ENCODE measurements around the gene NISCH.
A peak's percentile ranks its signal among the peaks of the same experiment; 100 is the strongest.

The NISCH gene

GRCh38 chr3:52455283-52456168, at the start of gene NISCH:
NISCH (plus strand) TSS chr3:52455604; CDS start chr3:52455642, 38 bp downstream.
- DNase-seq (ENCODE audit: low read depth) = peak; percentile 97

GRCh38 chr3:52406231-52406661, 49.2 kb upstream of the NISCH start:
- no peak for DNase-seq (ENCODE audit: low read depth)

GRCh38 chr3:52406791-52407510, 48.5 kb upstream of the NISCH start:
- no peak for DNase-seq (ENCODE audit: low read depth)

GRCh38 chr3:52407779-52408178, 47.6 kb upstream of the NISCH start:
- no peak for DNase-seq (ENCODE audit: low read depth)

GRCh38 chr3:52408466-52408865, 46.9 kb upstream of the NISCH start:
- no peak for DNase-seq (ENCODE audit: low read depth)

DNA sequence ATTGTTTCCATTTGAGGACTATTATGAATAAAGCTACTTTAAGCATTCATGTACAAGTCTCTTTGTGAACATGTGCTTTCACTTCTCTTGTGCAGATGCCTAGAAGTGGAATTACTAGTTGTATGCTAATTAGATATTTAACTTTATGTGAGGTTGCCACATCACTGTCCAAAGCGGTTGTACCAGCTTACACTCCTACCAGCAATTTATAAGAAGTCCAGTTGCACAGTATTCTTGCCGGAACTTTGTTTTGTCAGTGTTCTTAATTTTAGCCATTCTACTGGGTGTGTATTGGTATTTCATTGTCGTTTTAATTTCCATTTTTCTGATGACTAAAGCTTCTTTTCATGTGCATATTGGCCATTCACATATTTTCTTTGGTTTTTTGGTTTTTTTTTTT, 39.6 kb upstream of the NISCH start:
- no peak for DNase-seq (ENCODE audit: low read depth)

- no peak for DNase-seq (ENCODE audit: low read depth)
These were observed 35.0 kb upstream of the NISCH start for GRCh38 chr3:52420388-52420787.

GRCh38 chr3:52422669-52423068, 32.7 kb upstream of the NISCH start:
- DNase-seq (ENCODE audit: low read depth) = no peak

DNA sequence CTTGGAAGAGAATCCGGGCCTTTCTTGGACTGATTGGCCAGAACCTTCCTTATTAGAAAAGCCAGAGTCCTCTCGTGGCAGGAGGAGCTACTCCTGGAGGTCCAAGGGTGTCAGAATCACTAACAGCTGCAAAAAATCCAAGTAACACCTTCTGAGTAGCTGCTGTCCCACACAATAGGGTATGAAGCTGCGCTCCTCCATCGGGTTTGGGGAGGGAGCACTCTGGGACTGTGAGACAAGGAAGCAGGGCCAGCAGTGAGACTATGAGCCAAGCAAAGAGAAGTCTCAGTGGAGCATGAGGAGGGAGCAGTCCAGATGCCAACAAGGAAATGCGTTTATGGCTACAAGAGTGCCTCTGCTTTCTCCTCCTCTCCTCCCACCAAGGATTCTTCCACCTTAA, 32.2 kb upstream of the NISCH start:
- no peak for DNase-seq (ENCODE audit: low read depth)

DNA sequence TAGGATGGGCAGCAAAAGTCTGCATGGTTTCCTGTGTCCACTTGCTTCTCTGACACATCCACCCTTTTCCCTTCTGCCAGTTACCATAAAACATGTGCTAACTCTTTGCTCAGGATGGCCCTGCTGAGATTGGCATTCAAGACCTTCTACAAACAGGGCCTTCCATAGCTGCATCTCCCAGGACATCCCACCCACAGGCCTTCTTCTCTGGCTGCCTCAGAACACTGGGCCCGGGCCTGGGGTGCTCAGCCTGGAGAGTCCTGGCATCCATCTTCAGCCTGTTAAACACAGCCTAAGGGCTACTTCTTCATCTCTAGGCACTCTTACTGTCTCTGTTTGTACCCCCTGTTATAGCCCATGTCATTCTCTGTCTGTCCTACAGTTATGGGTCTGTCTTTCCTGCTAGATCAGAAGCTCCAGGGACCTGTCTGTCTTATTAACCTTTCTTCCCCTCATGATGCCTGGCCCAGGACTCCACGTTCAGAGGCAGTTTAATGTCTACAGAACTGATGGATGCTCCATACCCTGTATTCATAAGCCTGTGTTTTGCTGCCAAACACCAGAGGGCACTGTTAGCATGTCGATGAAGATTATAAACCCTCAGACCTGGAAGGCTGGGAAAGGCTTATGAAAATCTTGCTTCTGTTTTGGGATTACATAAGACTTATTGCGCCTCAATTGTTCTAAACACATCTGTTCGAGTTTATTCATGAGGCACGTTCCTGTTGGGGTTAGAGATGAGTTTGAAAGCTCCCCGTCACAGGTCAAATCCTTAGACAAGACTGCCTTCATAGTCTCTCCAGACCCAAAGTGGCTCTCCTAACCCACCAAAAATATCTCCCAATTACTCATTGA, 27.0 kb upstream of the NISCH start:
- DNase-seq (ENCODE audit: low read depth) = no peak

GRCh38 chr3:52429031-52429430, 26.4 kb upstream of the NISCH start:
- no peak for DNase-seq (ENCODE audit: low read depth)

- no peak for DNase-seq (ENCODE audit: low read depth)
These were observed 25.5 kb upstream of the NISCH start for GRCh38 chr3:52429779-52430415.

GRCh38 chr3:52430416-52430810, 25.0 kb upstream of the NISCH start:
- DNase-seq (ENCODE audit: low read depth) = no peak

- DNase-seq (ENCODE audit: low read depth) = no peak
These were observed 23.8 kb upstream of the NISCH start for GRCh38 chr3:52431459-52432223.

DNA sequence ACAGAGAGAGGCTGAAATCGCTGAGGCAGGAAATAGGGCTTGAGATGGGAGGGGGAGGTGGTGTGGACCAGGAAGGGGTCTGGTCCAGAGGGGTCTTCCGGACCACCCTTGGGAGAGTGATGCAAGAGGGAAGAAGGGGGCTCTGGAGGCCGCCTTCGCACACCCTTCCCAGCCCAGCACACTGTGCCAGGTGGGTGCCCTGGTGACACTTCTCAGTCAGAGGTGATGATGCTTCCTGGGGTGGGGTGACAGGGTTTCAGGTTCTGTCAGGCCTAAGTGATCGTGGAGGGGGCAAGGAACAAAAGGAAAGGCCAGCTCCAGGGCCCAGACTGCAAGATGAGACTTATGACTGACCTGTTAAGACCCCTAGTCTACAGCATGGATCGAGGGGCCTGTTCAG, 23.2 kb upstream of the NISCH start:
- DNase-seq (ENCODE audit: low read depth) = no peak

- no peak for DNase-seq (ENCODE audit: low read depth)
These were observed 22.7 kb upstream of the NISCH start for GRCh38 chr3:52432691-52433141.

DNA sequence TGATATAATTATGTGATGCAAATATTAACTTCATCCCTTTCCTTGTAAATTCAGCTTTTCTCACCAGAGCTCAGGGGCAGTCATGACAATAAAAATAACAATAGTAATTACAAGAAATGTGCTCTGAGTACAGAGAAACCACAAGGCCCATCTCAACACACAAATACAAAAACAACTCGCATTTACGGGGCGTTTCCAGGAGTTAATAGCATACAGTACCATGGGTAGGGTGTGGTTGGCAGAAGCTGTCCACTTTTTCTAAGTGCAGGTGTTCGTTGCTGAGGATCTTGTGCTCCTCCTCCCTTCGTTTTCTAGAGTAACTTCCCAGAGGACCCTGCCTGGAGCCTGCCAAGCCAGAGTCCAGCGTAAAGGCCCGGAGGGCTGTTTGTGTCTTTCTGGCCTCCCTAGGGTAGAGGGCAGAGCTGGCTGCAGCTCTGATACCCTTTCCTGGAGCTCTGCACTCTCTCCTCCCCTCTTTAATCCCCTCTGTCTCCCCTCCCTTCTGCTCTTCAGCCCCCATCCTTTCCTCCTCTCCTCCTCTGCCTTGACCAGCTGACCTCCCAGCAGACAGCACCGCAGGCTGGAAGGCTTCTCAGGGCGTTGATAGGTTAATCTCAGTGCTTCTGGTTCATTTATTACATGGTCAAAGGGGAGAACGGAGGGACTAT, 21.9 kb upstream of the NISCH start:
- no peak for DNase-seq (ENCODE audit: low read depth)

- no peak for DNase-seq (ENCODE audit: low read depth)
These were observed 21.4 kb upstream of the NISCH start for GRCh38 chr3:52433996-52434479.

DNA sequence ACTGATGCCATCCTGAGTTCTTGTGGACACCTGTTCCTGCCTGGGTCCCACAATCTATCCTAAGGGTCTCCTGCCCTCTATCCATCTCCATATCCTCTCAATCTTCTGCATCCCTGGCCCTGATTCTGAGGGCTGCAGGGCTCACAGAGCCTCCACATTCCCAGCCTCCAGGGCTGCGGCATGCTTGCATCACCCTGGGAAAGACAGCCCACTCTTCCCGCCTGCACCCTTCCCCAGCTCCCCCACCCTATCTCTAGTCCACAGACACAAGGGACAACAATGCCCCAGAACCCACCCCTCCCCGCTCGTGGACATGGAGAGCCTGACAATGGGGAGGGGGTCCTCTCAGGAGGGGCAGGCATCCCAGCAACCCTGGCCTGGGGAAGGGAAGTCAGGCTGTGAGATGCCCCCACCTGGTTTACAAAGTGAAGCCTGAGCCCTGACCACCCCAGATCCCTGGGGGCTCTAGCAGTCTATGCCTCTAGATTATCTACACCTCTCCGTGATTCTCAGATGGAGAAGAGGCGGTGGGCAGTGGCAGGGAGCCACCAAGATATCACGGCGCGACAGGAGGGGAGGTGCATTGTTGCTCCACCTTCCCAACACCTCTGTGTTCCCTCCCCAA, 20.8 kb upstream of the NISCH start:
- DNase-seq (ENCODE audit: low read depth) = no peak

Measured in activated T-cell treated with anti-CD3 and anti-CD28 coated beads for 48 hours (primary cell).